ENCODE measurements around the gene ST6GALNAC3.
"Not testable (repeated sequence)": the region's sequence is repeated elsewhere in the genome, so short reads cannot be mapped to it uniquely, and the experiment has no call there.

ST6GALNAC3 gene

DNA sequence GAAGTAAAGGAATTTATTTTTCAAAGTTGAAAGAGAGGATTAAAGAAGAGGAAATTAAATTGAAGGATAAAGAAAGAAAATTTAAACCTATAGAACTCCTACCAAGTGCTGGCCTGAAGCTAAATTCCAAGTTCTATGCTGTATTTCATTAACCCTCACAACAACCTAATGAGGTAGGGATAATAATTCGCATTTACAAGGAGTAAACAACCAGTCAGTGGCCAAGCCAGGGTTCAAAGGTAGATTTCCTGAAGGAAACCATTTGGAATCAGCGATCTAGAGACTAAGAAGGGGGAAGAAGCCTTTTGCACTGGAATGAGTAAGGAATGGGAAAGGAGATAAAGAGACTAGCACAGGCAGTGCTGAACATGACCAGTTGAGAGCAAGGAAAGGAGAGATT lies 526.9 kb downstream of the ST6GALNAC3 start:
- no peak for DNase-seq

DNA sequence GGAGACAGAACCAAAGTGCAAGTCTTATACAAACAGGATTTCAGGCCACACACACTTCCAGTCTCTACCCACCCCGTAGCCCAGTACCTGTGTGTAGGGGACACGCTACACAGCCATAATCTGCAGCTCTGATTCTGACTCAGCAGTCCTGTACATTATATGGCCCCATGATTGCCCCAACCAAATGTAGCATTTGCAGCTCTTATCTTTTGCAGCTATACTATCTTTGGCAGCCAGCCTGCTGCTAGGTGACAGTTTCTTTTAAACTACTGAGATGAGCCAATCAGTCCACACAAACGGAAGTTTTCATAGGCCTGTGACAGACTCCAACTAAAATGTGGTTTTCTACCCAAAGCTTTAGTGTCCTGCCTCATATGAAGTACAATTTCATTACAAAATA lies 533.2 kb downstream of the ST6GALNAC3 start:
- DNase-seq, result no peak

DNA sequence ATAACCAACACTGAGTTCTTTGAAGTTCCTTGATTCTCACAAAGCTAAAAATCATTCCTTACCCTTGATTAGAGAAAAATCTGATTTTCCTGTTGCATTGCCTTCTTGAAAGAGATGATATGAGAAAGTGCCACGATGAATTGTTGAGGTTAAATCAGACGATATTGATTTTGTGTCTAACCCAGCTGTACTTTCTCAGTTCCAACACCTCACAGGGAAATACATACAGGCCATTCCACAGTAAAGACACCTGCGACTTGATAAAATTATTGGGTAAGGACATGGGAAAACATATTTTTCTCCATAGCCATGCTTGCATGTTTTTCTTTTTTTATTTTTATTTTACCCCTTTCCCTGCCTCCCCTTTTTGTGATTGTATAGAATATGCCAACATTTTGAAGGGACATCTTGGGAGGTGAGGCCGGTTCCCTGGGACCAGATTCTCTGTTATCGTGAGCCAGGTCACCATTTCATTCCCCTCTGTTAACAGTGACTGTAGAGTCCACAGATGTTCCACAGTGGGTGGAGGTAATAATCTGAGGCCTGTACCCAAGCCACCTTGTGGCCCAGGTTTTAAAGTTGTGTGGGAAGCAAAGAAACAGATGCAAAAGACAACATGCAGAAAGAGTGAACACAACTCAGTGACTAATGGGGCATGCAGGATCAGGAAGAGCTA lies 537.4 kb downstream of the ST6GALNAC3 start:
- DNase-seq, result no peak

GRCh38 chr1:76613886-76614285 lies 539.3 kb downstream of the ST6GALNAC3 start:
- no peak for DNase-seq

- DNase-seq, result no peak
Measured at GRCh38 chr1:76615253-76616035, 540.9 kb downstream of the ST6GALNAC3 start.

GRCh38 chr1:76620371-76620770 lies 545.8 kb downstream of the ST6GALNAC3 start:
- DNase-seq, result no peak

DNA sequence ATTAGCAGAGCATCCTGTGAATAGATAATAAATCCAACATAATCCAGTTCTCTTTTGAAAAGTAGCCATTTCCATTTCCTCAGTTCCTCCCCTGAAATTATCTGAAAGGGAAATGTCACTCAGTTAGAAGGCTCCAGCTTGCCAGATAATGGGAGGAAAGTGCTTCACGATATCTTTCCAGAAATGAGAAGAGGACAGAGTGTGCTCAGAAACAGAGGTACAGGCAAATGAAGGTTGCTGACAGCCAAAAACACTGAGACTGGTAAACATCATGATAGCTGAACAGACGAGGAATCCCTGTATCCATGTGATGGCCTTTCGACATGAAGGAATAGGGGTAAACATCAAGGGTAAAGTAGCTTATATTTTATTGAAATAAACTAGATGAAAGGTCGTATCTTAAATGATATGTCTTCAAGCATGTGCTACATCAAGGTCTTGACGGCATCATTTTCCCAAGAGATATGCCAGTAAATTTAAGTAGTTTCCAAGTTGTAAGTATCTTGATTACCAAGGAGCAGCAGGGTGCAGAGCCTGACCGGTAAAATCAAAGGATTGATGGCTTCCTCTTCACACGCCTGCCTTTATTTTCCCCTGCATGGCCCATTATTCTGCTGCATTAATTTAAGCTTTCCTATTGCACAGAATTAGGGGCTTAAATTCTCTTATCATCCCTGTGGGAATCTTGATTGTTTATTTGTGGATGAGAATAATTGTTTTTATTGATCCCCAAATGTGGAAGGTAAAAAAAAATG lies 548.4 kb downstream of the ST6GALNAC3 start:
- DNase-seq, result no peak

DNA sequence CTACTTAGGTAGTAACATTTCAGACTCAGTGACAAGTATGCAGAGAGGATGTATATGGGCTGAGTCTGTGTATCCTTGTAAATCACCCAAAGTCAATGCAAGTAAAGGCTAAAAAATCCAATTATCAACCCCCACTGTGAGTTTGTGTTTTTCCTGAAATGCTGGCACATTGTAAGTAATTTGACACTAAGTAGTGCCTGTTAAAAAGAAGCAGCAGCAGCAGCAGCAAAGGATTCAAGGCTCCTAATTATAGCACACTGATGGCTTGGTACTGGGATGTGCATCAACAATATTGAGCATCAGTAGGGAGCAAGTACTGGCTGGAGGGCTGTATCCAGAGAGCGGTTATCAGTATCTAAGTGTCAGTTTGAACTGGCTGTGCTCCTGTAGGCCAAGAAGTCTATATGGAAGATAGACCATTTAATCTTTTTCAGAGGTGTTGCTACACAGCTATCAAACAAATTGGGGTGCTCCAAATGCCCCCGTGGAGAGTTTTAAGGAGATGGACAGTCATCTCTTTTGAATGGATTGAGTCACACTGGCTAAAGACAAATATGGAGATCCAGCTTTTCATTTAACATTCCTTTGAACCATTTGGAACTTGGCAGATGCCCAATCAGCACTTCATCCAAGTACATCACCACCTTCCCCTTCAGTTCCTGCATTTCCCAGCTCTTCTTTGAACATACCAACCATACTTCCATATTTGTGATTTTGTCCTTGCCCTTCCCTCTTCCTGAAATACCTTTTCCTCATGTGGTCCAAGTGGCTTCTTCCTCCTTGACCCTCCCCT lies 551.5 kb downstream of the ST6GALNAC3 start:
- no peak for DNase-seq

- no peak for DNase-seq
Measured at GRCh38 chr1:76627498-76627897, 553.0 kb downstream of the ST6GALNAC3 start.

DNA sequence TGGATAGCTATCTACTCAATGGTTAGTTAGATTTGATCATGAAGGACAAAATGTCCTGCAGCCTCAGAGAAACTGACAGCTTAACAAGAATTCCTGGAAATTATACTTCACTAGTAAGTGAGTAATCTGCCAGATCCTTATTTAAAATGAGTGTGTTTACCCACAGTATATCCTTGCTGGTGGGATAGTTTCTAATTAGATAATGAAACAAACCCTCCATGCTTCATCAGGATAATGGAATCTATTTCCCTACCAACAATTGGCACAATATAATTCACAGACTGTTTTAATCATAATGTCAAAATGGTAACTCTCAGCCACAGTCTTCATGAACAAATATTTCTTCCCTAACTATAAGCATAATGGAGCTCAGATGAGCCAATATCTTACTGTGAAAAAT lies 553.4 kb downstream of the ST6GALNAC3 start:
- no peak for DNase-seq

- no peak for DNase-seq
Measured at GRCh38 chr1:76632136-76632535, 557.6 kb downstream of the ST6GALNAC3 start.

DNA sequence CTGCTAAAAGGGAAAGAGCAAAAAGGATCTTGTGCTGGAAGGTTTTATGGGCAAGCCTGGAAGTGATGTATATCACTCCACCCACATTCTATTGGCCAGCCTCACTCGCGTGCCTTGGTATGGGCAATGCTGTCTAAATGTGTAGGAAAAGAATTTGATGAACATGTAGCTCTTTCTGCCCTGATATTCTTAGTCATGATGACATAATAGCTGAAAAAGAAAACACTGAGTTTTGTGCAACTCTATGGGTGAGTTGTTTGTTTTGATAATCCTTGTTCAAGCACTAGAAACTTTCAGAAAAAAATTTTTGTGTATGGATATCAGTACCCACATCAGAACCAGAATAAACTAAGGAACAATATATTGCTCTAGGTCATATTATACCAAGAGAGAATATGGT lies 561.2 kb downstream of the ST6GALNAC3 start:
- no peak for DNase-seq

DNA sequence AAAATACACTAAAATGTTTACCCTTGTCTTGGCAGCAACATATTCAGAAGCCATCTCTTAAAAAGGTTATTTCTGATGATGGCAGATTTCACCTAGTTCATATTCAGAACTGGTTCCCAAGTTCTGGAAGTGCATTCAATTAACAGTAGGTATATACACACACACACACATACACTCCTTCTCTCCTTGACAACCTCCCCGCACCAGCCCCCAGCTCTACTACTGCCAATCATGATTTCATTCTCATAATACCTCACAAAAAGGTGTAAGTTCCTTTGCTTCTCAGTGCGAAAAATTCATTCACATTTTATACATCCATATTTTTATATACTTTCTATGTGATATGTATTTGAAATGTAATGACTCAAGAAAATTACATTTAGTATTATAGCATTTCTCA lies 564.6 kb downstream of the ST6GALNAC3 start:
- DNase-seq, result no peak

DNA sequence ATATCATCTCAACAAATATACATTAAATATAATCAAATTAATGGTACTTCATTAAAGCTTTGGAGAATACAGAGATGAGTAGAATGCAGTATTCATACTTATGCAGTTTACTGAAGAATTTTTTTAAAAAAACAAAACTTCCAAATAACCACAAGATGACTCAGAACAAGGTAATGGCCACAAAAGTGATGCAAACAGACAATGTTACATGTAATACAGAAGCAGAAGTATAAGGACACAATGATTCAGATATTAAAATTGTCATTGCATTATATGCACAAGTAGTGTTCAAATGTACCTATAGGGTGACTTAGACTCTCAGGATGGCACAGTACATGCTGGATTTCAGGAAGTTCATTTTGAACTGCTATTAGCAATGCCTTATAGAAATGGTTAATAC lies 565.5 kb downstream of the ST6GALNAC3 start:
- DNase-seq, result no peak

GRCh38 chr1:76640723-76641122 lies 566.2 kb downstream of the ST6GALNAC3 start:
- DNase-seq, result no peak

GRCh38 chr1:76644139-76644538 lies 569.6 kb downstream of the ST6GALNAC3 start:
- DNase-seq, result no peak

- not testable (repeated sequence) for DNase-seq
Measured at GRCh38 chr1:76652860-76653259, 578.3 kb downstream of the ST6GALNAC3 start.

DNA sequence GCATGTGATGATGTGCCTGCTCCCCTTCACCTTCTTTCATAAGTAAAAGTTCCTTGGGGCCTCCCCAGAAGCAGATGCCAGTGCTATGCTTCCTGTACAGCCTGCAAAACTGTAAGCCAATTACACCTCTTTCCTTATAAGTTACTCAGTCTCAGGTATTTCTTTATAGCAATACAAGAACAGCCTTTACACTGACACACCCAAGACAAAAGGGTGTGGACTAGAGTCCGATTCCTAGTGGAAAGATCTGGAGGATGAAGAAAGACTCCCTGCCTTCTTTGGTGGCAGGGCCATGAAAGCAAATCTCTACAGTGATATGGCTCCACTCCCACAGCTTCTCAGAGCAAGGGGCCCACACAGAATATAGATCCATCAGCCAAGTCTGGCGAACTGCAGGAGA lies 583.1 kb downstream of the ST6GALNAC3 start:
- DNase-seq, result no peak

- no peak for DNase-seq
Measured at GRCh38 chr1:76659171-76659940, 584.8 kb downstream of the ST6GALNAC3 start.

DNA sequence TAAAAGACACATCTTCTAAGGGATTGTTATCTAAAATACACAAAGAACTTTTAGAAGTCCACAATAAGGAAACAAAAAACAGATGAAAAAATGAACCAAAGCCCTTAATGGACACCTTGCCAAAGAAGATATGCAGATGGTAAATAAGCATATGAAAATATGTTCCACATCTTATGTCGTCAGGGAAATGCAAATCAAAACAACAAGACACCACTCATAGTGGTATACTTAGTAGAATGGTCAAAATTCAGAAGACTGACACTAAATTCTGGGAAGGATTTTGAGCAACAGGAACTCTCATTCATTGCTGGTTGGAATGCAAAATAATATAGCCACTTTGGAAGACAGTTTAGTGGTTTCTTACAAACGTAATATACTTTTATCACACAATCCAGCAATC lies 587.0 kb downstream of the ST6GALNAC3 start:
- DNase-seq, result no peak

DNA sequence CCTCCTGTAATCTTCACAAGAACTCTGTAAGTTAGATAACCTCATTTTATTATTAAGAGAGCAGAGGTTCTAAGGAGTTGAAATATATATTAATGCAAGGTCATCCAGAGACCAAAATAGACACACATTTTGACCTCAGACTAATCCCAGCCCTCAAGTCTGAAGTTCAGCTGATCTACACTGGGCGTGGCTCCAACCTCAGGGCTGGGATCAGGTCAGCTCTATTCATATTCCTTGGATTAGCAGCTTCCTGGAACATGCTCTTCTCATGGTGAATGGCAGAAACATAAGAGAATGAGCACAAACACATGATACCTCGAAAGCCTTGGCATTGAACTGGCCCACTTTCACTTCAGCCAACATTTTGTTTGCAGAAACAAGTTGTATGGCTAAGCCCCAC lies 592.0 kb downstream of the ST6GALNAC3 start:
- DNase-seq, result no peak

GRCh38 chr1:76668046-76668445 lies 593.5 kb downstream of the ST6GALNAC3 start:
- DNase-seq, result no peak

All from activated CD8-positive, alpha-beta memory T cell treated with anti-CD3 and anti-CD28 coated beads for 24 hours (primary cell).